Fibroblast of villous mesenchyme (primary cell): ENCODE results near the gene KIF3B. TPM values are rescaled to one million over a fixed set of nuclear protein-coding genes. Genes with fewer than 3 reads are reported as not detected.

Experiments used
- DNase-seq: peaks from one replicate; pipeline ENCODE4 v3.0.0-alpha.2; 2010; ENCODE audit warnings: low read depth
- H3K4me3 ChIP-seq: 2 replicates; pipeline ENCODE4 v1.5.1; 2011; ENCODE audit warnings: low read depth, mild to moderate bottlenecking, low read length
- total RNA-seq: library from RNA; depleted of rRNA; stranded (reverse); fragments of >200 nt; gene quantifications from 2 replicates; pipeline ENCODE4 v1.2.3, GENCODE V29; 2012
- TF ChIP-seq, protein P1 (sequence below): IDR thresholded peaks from 2 replicates; pipeline ENCODE4 v1.5.1; 2012; ENCODE audit warnings: low read depth, mild to moderate bottlenecking, low read length; ENCODE audit not compliant: insufficient read depth

Gene KIF3B
- total RNA-seq, 1 donor = 24.2 TPM

- H3K4me3 ChIP-seq = no peak overlapping the region
- TF ChIP-seq, protein P1, sequence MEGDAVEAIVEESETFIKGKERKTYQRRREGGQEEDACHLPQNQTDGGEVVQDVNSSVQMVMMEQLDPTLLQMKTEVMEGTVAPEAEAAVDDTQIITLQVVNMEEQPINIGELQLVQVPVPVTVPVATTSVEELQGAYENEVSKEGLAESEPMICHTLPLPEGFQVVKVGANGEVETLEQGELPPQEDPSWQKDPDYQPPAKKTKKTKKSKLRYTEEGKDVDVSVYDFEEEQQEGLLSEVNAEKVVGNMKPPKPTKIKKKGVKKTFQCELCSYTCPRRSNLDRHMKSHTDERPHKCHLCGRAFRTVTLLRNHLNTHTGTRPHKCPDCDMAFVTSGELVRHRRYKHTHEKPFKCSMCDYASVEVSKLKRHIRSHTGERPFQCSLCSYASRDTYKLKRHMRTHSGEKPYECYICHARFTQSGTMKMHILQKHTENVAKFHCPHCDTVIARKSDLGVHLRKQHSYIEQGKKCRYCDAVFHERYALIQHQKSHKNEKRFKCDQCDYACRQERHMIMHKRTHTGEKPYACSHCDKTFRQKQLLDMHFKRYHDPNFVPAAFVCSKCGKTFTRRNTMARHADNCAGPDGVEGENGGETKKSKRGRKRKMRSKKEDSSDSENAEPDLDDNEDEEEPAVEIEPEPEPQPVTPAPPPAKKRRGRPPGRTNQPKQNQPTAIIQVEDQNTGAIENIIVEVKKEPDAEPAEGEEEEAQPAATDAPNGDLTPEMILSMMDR = no peak
- DNase-seq = no peak
Observed at GRCh38 chr20:32302507-32302872, 25.0 kb downstream of the KIF3B start.

GRCh38 chr20:32304131-32304746 lies 26.8 kb downstream of the KIF3B start:
- DNase-seq = no peak
- TF ChIP-seq, protein P1 = no peak
- no peak overlapping the region for H3K4me3 ChIP-seq

GRCh38 chr20:32312718-32313424 lies 35.4 kb downstream of the KIF3B start:
- DNase-seq = no peak
- TF ChIP-seq, protein P1 = no peak
- H3K4me3 ChIP-seq = no peak overlapping the region

- TF ChIP-seq, protein P1 = no peak
- no peak overlapping the region for H3K4me3 ChIP-seq
- no peak for DNase-seq
Observed at GRCh38 chr20:32314768-32315167, 37.3 kb downstream of the KIF3B start.

DNA sequence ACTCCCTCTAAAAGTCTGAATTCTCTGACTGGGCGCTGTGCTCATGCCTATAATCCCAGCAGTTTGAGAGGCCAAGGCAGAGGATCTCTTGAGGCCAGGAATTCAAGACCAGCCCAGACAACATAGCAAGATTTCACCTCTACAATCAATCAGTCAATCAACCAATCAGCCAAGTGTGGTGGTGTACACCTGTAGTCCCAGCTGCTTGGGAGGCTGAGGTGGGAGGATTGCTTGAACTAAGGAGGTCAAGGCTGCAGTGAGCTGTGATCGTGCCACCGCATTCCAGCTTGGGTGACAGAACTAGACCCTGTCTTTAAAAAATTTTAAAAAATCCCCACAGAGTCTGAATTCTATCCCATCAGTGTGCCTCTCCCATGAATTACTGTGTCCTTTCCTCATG lies 37.9 kb downstream of the KIF3B start:
- TF ChIP-seq, protein P1 = no peak
- H3K4me3 ChIP-seq = no peak overlapping the region
- no peak for DNase-seq

GRCh38 chr20:32315891-32316290 lies 38.4 kb downstream of the KIF3B start:
- TF ChIP-seq, protein P1 = no peak
- H3K4me3 ChIP-seq = no peak overlapping the region
- DNase-seq = no peak
